CD4-positive, alpha-beta T cell treated with Interleukin-15 for 1 hour (primary cell): ENCODE data around the gene KLHL28.
"Not testable (repeated sequence)": the region's sequence is repeated elsewhere in the genome, so short reads cannot be mapped to it uniquely, and the experiment has no call there.

Experiments
- DNase-seq: peaks from one replicate; pipeline ENCODE4 v3.0.0-alpha.2; 2020

Gene KLHL28

GRCh38 chr14:44896275-44897040, 65.3 kb downstream of the KLHL28 start:
- no peak for DNase-seq

DNA sequence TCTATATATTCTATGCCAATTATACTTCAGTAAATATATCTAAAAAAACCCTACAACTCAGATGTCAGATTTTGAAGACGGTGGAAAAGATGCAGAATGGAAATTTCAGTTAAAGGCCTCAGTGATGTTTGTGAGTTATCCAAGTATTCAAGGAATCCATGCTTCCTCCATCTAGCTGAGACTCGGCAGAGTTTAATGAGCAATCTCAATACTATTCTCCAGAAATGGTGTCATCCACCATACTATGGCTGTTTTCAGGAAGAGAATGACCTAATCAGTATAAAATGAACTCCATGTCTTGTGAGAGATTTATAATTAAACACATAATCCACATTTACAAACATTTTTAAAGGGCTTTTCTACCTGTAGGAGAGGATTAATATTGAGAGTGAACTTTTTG, 66.0 kb downstream of the KLHL28 start:
- DNase-seq = no peak

GRCh38 chr14:44893535-44893934, 68.2 kb downstream of the KLHL28 start:
- DNase-seq = no peak

- not testable (repeated sequence) for DNase-seq
Observed at GRCh38 chr14:44891726-44892372, 69.9 kb downstream of the KLHL28 start.

GRCh38 chr14:44889595-44890471, 71.9 kb downstream of the KLHL28 start:
- no peak for DNase-seq

DNA sequence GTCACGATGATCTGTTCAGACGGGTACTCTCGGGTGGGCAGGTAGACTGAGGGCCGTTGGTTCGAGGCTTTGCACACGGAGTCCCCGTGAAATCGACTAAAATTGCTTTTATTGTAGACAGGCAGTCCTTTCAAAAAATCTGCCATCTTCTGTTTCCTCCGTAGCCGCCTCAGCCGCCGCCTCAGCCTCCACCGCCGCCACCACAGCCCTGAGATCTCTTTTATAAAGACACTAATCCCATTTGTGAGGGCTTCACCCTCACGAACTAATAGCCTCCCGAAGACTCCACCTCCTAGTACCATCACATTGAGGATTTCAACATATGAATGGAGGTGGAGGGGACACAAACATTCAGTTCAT, 74.2 kb downstream of the KLHL28 start:
- DNase-seq = no peak

- no peak for DNase-seq
Observed at GRCh38 chr14:44886860-44887595, 74.7 kb downstream of the KLHL28 start.

DNA sequence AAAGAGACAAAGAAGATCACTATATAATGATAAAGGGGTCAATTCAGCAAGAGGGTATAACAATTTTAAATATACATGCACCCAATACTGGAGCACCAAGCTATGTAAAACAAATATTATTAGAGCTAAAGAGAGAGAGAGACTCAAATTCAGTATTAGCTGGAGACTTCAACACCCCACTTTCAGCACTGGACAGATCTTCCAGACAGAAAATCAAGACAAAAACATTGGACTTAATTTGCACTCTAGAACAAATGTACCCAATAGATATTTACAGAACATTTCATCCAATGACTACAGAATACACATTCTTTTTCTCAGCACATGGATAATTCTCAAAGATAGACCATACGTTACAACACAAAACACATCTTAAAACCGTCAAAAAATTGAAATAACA, 81.0 kb downstream of the KLHL28 start:
- DNase-seq = no peak
